Measurements from ENCODE around the gene SNAP25.
A peak's percentile ranks its signal among the peaks of the same experiment; 100 is the strongest.

Gene SNAP25

GRCh38 chr20:10218536-10219451 lies at the start of gene SNAP25:
TSS of gene SNAP25 (plus strand) at chr20:10218830. CDS start at chr20:10275492, 56,662 bp downstream.
- peaks cover 8% of the 10 kb centered on the region for H3K27me3 ChIP-seq (replicated peaks)
- H3K4me3 ChIP-seq (ENCODE audit: low read depth, low read length): peak within 1 kb of the TSS; percentile 72
- DNase-seq: peak; percentile 68
- in situ Hi-C loops (cut with HindIII; ENCODE audit: low pct_ligation_motif_present, low sequenced_read_pairs): no loop called here
- H3K27ac ChIP-seq: no peak within 1 kb of the TSS
- TF ChIP-seq CTCF (IDR thresholded peaks at IDR 0.05; ENCODE audit: low read depth, low read length, missing control alignments): no peak
- no peaks in the 10 kb centered on the region for H3K36me3 ChIP-seq (replicated peaks)

GRCh38 chr20:10169752-10170151 lies 48.9 kb upstream of the SNAP25 start:
- no peak for TF ChIP-seq CTCF (IDR thresholded peaks at IDR 0.05; ENCODE audit: low read depth, low read length, missing control alignments)
- Histone ChIP-seq H3K27ac (no peak overlapping the region), H3K4me3 (ENCODE audit: low read depth, low read length) (no peak overlapping the region), H3K36me3 (replicated peaks) (no peaks in the 10 kb centered on the region), H3K27me3 (replicated peaks) (no peaks in the 10 kb centered on the region)
- DNase-seq: no peak
- in situ Hi-C loops (cut with HindIII; ENCODE audit: low pct_ligation_motif_present, low sequenced_read_pairs): no loop called here

GRCh38 chr20:10170261-10170660 lies 48.4 kb upstream of the SNAP25 start:
- Histone ChIP-seq H3K27me3 (replicated peaks) (no peaks in the 10 kb centered on the region), H3K27ac (no peak overlapping the region), H3K36me3 (replicated peaks) (no peaks in the 10 kb centered on the region), H3K4me3 (ENCODE audit: low read depth, low read length) (no peak overlapping the region)
- TF ChIP-seq CTCF (IDR thresholded peaks at IDR 0.05; ENCODE audit: low read depth, low read length, missing control alignments): no peak
- no peak for DNase-seq
- in situ Hi-C loops (cut with HindIII; ENCODE audit: low pct_ligation_motif_present, low sequenced_read_pairs): no loop called here

GRCh38 chr20:10171864-10172751 lies 46.5 kb upstream of the SNAP25 start:
- DNase-seq: peak; percentile 4
- in situ Hi-C loops (cut with HindIII; ENCODE audit: low pct_ligation_motif_present, low sequenced_read_pairs): no loop called here
- H3K27me3 ChIP-seq (replicated peaks): no peaks in the 10 kb centered on the region
- peak overlapping the region; percentile 57 for H3K4me3 ChIP-seq (ENCODE audit: low read depth, low read length)
- no peak for TF ChIP-seq CTCF (IDR thresholded peaks at IDR 0.05; ENCODE audit: low read depth, low read length, missing control alignments)
- H3K36me3 ChIP-seq (replicated peaks): no peaks in the 10 kb centered on the region
- H3K27ac ChIP-seq: no peak overlapping the region

- Histone ChIP-seq H3K27ac (no peak overlapping the region), H3K27me3 (replicated peaks) (no peaks in the 10 kb centered on the region), H3K4me3 (ENCODE audit: low read depth, low read length) (no peak overlapping the region), H3K36me3 (replicated peaks) (no peaks in the 10 kb centered on the region)
- DNase-seq: no peak
- no peak for TF ChIP-seq CTCF (IDR thresholded peaks at IDR 0.05; ENCODE audit: low read depth, low read length, missing control alignments)
- in situ Hi-C loops (cut with HindIII; ENCODE audit: low pct_ligation_motif_present, low sequenced_read_pairs): no loop called here
Measured at GRCh38 chr20:10172998-10173655, 45.5 kb upstream of the SNAP25 start.
